Keratinocyte (primary cell): ENCODE data around the gene ECHDC3. TPM values are rescaled to one million over a fixed set of nuclear protein-coding genes. Genes with fewer than 3 reads are reported as not detected.

Experiments used
- DNase-seq: peaks from one replicate; pipeline ENCODE4 v3.0.0-alpha.2; 2011; ENCODE audit warnings: low read depth, missing footprints, low spot score
- FAIRE-seq: peaks from 2 replicates; lab custom pipeline; 2011; peaks lifted over from hg19 to GRCh38; lab: Jason Lieb, UNC
- H2AFZ ChIP-seq: 2 replicates; pipeline ENCODE4 v1.6.0; 2012; ENCODE audit warnings: low read length, control low read depth, inconsistent platforms; ENCODE audit not compliant: control insufficient read depth
- H3K27ac ChIP-seq: 2 replicates; pipeline ENCODE4 v1.5.1; 2011; ENCODE audit warnings: low read length; ENCODE audit not compliant: control insufficient read depth, insufficient read depth
- H3K27me3 ChIP-seq: 3 replicates; pipeline ENCODE4 v1.6.0; 2011; ENCODE audit warnings: low read length; ENCODE audit not compliant: control insufficient read depth, insufficient read depth; ENCODE audit errors: extremely low read depth
- H3K36me3 ChIP-seq, 2 experiments: 2 replicates in 1 of 2; 3 replicates in 1 of 2; pipeline ENCODE4 v1.5.1; 2011; ENCODE audit warnings: low read length in 2 of 2, mild to moderate bottlenecking in 1 of 2; ENCODE audit not compliant: control insufficient read depth in 2 of 2, insufficient read depth in 2 of 2; ENCODE audit errors: extremely low read depth in 1 of 2
- H3K4me1 ChIP-seq: 3 replicates; pipeline ENCODE4 v1.5.1; 2011; ENCODE audit warnings: low read length; ENCODE audit not compliant: control insufficient read depth, insufficient read depth; ENCODE audit errors: extremely low read depth
- H3K4me2 ChIP-seq: 3 replicates; pipeline ENCODE4 v1.6.0; 2011; ENCODE audit warnings: low read depth, low read length; ENCODE audit not compliant: control insufficient read depth, insufficient read depth; ENCODE audit errors: extremely low read depth
- H3K4me3 ChIP-seq, 3 experiments: fragments of 200-600 bp in 1 of 3; sonication (generic) in 1 of 3; 2 replicates in 2 of 3; 3 replicates in 1 of 3; pipeline ENCODE4 v1.5.1; 2011 to 2016; ENCODE audit warnings: low read length in 3 of 3, mild to moderate bottlenecking in 3 of 3, control low read depth in 2 of 3, inconsistent platforms in 1 of 3, low read depth in 1 of 3, mixed read lengths in 1 of 3, mixed run types in 1 of 3, moderate library complexity in 1 of 3; ENCODE audit not compliant: control insufficient read depth in 2 of 3, insufficient read depth in 2 of 3; ENCODE audit errors: extremely low read depth in 1 of 3
- H3K79me2 ChIP-seq: 2 replicates; pipeline ENCODE4 v1.6.0; 2012; ENCODE audit warnings: low read length; ENCODE audit not compliant: control insufficient read depth, insufficient read depth
- H3K9ac ChIP-seq: 3 replicates; pipeline ENCODE4 v1.6.0; 2011; ENCODE audit warnings: low read length; ENCODE audit not compliant: control insufficient read depth, insufficient read depth; ENCODE audit errors: extremely low read depth
- H3K9me1 ChIP-seq: 3 replicates; pipeline ENCODE4 v1.6.0; 2011; ENCODE audit warnings: low read length; ENCODE audit not compliant: control insufficient read depth, insufficient read depth; ENCODE audit errors: extremely low read depth
- H3K9me3 ChIP-seq: 2 replicates; pipeline ENCODE4 v1.5.1; 2012; ENCODE audit warnings: low read depth, low read length; ENCODE audit not compliant: control insufficient read depth
- H4K20me1 ChIP-seq: 3 replicates; pipeline ENCODE4 v1.6.0; 2011; ENCODE audit warnings: low read length; ENCODE audit not compliant: control insufficient read depth, insufficient read depth; ENCODE audit errors: extremely low read depth
- EZH2 ChIP-seq: IDR thresholded peaks from one replicate; pipeline ENCODE4 v1.6.1; 2012; ENCODE audit warnings: inconsistent platforms, mild to moderate bottlenecking, low read length, moderate library complexity
- dilution Hi-C: fragments of 300-500 bp; cut with MboI; formaldehyde crosslinking; loops from one replicate; pipeline ENCODE4 v1.7.0; 2020; ENCODE audit warnings: low sequenced_read_pairs; ENCODE audit not compliant: extremely low pct_ligation_motif_present
- polyA plus RNA-seq, 5 experiments: library from polyadenylated mRNA; depleted of rRNA in 3 of 5; stranded (reverse) in 3 of 5; stranded (forward) in 1 of 5; unstranded in 1 of 5; fragments of >200 nt; gene quantifications; 1 replicate in 1 of 5; 2 replicates in 3 of 5; 3 replicates in 1 of 5; pipeline versions ENCODE4 v1.2.1 to v1.2.3, GENCODE V29; 2011 to 2012; ENCODE audit warnings: missing spikeins in 2 of 5, low read depth in 1 of 5, low replicate concordance in 1 of 5
- TF ChIP-seq, protein P1 (sequence below), 3 experiments: IDR thresholded peaks in 1 of 3; conservative IDR thresholded peaks in 1 of 3; optimal IDR thresholded peaks in 1 of 3; 2 replicates in 2 of 3; 3 replicates in 1 of 3; pipeline versions ENCODE3 to v1.5.1; 2011; ENCODE audit warnings: low read length in 3 of 3, mild to moderate bottlenecking in 3 of 3, moderate library complexity in 2 of 3, control low read depth in 1 of 3, inconsistent platforms in 1 of 3; ENCODE audit not compliant: insufficient read depth in 2 of 3; ENCODE audit errors: extremely low read depth in 1 of 3

Gene ECHDC3
- polyA plus RNA-seq, 1 donor (not counting 4 experiments of a cell fraction or from before 2014, with no cell fraction given) = 3.5 TPM

DNA sequence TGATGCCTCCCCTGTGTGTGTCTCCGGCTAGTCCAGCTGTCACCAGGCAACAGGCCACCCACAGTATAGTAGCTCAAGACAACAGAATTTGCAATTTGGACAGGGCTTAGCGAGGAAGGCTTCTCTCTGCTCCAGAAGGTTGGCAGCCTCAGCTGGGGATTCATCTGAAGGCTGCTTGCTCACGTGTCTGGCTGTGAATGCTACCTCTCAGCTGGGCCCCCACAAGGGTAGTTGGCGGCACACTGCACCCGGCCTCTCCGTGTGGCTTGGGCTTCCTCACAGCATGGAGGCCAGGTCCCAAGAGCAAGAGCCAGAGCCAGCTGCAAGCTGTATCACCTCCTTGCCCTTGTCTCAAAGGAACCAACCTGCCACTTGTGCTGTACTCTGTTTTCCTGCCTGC, 19.2 kb downstream of the ECHDC3 start:
- no peak overlapping the region for H3K27ac ChIP-seq
- H3K4me1 ChIP-seq = peaks cover 20% of the 10 kb centered on the region
- H3K9me3 ChIP-seq = no peaks in the 10 kb centered on the region
- H3K79me2 ChIP-seq = no peaks in the 10 kb centered on the region
- H3K4me3 ChIP-seq = no peak overlapping the region
- dilution Hi-C loops = loop anchor here (25.0 kb wide), 1 partner anchor 224 kb away; no protein-coding TSS in a partner anchor
- H3K9ac ChIP-seq = no peak overlapping the region
- H3K36me3 ChIP-seq = no peaks in the 10 kb centered on the region
- no peaks in the 10 kb centered on the region for H4K20me1 ChIP-seq
- H3K4me2 ChIP-seq = no peak overlapping the region
- no peak overlapping the region for H2AFZ ChIP-seq
- no peaks in the 10 kb centered on the region for H3K9me1 ChIP-seq
- no peaks in the 10 kb centered on the region for H3K27me3 ChIP-seq
- TF ChIP-seq, protein P1, sequence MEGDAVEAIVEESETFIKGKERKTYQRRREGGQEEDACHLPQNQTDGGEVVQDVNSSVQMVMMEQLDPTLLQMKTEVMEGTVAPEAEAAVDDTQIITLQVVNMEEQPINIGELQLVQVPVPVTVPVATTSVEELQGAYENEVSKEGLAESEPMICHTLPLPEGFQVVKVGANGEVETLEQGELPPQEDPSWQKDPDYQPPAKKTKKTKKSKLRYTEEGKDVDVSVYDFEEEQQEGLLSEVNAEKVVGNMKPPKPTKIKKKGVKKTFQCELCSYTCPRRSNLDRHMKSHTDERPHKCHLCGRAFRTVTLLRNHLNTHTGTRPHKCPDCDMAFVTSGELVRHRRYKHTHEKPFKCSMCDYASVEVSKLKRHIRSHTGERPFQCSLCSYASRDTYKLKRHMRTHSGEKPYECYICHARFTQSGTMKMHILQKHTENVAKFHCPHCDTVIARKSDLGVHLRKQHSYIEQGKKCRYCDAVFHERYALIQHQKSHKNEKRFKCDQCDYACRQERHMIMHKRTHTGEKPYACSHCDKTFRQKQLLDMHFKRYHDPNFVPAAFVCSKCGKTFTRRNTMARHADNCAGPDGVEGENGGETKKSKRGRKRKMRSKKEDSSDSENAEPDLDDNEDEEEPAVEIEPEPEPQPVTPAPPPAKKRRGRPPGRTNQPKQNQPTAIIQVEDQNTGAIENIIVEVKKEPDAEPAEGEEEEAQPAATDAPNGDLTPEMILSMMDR (optimal IDR thresholded peaks at IDR 0.05 in 1 of 3, IDR thresholded peaks at IDR 0.05 in 1 of 3, conservative IDR thresholded peaks at IDR 0.05 in 1 of 3; ENCODE audit: extremely low read depth in 1 of 3, insufficient read depth in 2 of 3, low read length in 3 of 3) = no peak
- TF ChIP-seq EZH2 = no peak
- FAIRE-seq (no peak), DNase-seq (no peak)

DNA sequence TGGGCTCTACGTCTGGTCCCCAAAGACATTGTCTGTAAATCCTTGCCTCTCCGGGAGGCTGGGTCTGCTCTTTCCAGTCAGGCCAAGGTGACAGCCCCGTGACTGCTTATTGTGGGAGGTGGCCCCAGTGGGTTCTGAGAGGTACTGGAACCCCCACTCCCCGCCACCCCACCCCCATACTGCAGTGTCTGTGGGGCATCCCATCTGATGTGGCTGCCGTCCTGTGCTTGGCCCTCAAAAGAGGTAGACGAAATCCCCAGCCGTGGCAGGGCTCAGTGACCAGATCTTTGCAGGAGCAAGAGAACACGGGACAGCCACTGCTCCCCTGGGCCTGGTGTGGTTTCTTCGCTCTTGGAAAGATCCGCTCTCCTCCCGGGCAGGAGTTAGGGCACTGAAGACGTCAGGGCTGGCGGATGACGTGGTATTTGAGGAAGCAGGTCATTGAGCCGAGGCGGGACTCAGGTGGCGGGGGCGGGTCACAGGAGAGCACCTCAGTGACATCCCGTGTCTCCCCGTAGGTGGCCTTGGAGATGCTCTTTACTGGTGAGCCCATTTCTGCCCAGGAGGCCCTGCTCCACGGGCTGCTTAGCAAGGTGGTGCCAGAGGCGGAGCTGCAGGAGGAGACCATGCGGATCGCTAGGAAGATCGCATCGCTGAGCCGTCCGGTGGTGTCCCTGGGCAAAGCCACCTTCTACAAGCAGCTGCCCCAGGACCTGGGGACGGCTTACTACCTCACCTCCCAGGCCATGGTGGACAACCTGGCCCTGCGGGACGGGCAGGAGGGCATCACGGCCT, 20.7 kb downstream of the ECHDC3 start:
- dilution Hi-C loops = loop anchor here (25.0 kb wide), 1 partner anchor 226 kb away; no protein-coding TSS in a partner anchor
- H3K36me3 ChIP-seq = no peaks in the 10 kb centered on the region
- no peak for FAIRE-seq

More for the DNA sequence above, 20.7 kb downstream of the ECHDC3 start:
- no peak for DNase-seq
- H3K4me1 ChIP-seq = peaks cover 9% of the 10 kb centered on the region
- H3K4me3 ChIP-seq = no peak overlapping the region
- no peaks in the 10 kb centered on the region for H3K9me3 ChIP-seq
- no peaks in the 10 kb centered on the region for H4K20me1 ChIP-seq
- H3K27me3 ChIP-seq = no peaks in the 10 kb centered on the region
- no peak overlapping the region for H3K27ac ChIP-seq
- H2AFZ ChIP-seq = no peak overlapping the region
- TF ChIP-seq, protein P1 (optimal IDR thresholded peaks at IDR 0.05 in 1 of 3, IDR thresholded peaks at IDR 0.05 in 1 of 3, conservative IDR thresholded peaks at IDR 0.05 in 1 of 3; ENCODE audit: extremely low read depth in 1 of 3, insufficient read depth in 2 of 3, low read length in 3 of 3) = no peak
- no peak for TF ChIP-seq EZH2
- H3K4me2 ChIP-seq = no peak overlapping the region
- no peaks in the 10 kb centered on the region for H3K9me1 ChIP-seq
- no peaks in the 10 kb centered on the region for H3K79me2 ChIP-seq
- H3K9ac ChIP-seq = no peak overlapping the region
